Activated T-helper 1 cell treated with Interleukin-2 at 50 U/mL for 16 hours (primary cell): ENCODE measurements around the gene CD226.
"Not testable (repeated sequence)": the region's sequence is repeated elsewhere in the genome, so short reads cannot be mapped to it uniquely, and the experiment has no call there.

Experiments used
- DNase-seq: peaks from one replicate; pipeline ENCODE4 v3.0.0-alpha.2; 2020; ENCODE audit warnings: low read depth

Gene CD226

DNA sequence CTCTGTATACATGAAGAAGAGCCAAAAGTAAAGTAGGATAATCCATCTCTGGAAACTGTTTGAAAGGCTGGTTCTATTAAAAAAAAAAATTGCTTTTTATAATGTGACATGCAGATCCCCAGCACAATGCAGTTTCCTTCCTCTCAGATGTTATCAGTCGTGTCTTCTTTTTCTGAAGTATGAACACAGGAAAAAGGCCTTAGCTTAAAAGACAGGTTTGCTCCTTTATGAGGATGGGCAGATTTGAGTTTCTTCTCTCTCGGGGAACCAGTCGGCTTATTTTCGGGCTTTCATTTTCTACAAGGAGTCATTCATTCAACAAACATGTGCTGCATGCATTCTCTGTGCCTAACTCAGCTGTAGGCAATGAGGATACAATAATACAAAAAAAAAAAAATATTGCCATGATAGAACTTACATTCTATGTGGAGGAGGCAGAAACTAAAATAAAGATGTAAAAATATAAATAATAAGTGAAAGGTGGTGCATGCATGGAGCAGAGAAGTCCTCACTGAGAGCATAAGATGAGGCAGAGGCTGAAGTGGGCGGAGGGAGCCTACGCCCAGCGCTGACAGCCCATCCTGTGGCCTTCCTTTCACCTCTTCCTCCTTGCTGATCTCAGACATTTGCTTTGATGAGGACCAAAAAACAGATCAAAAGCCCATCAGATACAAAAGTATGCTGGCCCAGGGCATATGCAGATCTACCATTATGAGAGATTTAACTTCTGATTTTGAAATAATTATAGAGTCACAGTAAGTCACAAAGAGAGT is at the start of gene CD226:
TSS of gene CD226 (minus strand) at position 513 of the 773 bp plus-strand sequence. CDS start at position 46, 467 bp downstream.
- no peak for DNase-seq

- no peak for DNase-seq
Measured at GRCh38 chr18:69996951-69997798, 49.5 kb upstream of the CD226 start.

DNA sequence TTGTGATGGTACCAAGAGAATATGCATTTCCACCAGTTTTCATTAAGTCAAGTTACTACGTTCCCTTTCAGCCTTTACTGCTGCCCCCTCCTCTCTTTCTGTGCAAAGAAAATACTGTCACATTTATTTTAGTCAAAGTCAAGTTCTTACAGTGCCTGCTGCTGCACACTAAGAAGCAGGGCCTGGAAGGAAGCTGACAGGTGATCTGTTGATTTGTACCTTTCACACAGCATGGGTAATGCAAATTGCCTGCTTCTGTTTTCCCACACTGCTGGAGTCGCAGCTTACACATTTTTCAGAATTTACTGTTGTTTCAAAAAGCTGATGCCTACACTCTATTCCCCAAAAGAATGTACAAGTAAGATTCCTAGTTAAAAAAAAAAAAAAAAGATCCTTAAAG is 48.7 kb upstream of the CD226 start:
- no peak for DNase-seq

DNA sequence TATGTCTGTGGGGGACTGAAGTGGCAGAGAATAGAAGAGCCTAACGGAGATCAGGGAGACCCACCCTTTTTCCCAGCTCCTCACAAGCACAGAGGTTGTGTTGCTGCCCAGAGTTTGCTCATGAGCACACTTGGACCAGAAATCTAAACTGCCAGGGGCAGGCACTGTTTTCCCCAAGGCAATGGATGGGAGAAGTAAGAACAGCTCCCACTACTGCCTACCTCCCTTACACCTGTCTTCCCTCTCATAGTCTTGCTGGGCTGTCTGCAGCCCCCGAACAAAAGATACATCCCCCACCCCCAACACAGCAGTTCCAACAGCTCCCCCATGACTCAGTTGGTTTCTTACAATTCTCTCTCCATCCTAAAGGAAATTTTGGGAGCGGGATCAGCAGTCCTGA is 48.1 kb upstream of the CD226 start:
- no peak for DNase-seq

DNA sequence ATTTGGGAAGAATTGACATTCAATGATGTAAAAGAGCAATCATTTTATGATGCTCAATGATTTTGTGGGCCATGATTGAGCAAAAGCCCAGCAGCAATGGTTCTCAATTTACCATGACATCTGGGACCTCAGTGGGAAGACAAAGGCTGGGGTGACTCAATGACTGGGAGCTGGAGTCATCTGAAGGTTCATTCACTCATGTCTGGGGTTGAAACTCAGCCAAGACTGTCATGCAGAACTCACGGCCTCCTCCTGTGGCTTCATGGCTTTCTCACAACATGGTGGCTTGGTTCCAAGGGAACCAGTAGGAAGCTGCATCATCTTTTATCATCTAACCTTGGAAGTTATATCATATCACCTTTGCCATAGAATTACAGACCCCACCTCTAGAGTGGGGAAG is 45.1 kb upstream of the CD226 start:
- no peak for DNase-seq

- DNase-seq: no peak
Measured at GRCh38 chr18:69987870-69988269, 40.2 kb upstream of the CD226 start.

DNA sequence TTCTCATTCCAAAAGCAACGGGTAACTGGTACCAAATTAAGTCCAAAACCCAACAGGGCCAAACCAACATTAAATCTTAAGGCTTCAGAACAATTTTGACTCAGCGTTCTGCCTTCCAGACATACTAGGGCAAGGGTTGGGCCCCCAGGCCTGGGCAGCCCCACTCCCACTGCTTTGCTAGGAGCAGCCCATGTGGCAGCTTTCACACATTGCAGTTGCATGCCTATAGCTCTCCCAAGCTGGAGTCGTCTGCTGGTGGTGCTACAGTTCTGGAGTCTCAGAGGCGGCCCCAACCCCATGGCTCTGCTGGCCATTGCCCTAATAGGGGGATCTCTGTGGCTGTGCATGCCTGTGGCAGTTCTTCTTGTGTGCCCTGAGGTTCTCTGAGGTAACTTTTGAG is 37.6 kb upstream of the CD226 start:
- DNase-seq: no peak

DNA sequence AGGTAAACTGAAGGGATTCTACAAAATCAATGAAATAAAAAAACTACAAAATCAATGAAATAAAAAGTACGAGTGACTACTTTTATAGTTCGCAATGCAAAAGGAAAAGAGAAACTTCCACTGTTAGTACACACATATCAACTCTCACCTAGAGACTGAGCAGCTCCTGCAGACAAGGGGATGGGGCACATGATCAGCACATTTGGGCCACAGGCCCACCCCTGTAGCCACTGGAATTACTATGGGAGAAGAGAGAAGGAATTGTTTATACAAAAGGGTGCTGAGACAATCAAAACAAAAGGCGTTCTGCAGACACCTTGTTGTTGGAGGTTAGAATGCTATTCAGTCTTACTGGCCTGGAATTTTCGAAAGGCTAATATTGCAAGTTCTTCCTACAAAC is 34.7 kb upstream of the CD226 start:
- no peak for DNase-seq

GRCh38 chr18:69981948-69982347 is 34.3 kb upstream of the CD226 start:
- DNase-seq: no peak

- no peak for DNase-seq
Measured at GRCh38 chr18:69980982-69981804, 33.5 kb upstream of the CD226 start.

GRCh38 chr18:69980509-69980908 is 32.8 kb upstream of the CD226 start:
- no peak for DNase-seq

- DNase-seq: no peak
Measured at GRCh38 chr18:69978732-69979715, 31.4 kb upstream of the CD226 start.

DNA sequence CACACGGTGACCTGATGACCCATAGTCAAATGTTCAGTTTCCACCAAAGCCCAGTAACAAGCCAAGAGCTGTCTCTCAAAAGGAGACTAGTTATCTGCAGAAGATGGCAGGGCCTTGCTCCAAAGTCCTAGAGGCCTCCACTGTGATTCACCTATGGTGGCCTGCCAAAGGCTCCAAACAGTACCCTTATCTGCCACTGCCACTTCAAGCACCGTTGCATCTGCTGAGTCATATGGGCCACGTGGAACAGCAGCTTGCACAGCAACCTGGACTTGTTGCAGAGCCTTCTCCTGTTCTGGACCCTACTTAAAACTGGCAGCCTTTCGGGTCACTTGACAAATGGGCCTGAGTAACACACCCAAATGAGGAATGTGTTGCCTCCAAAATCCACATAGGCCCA is 27.6 kb upstream of the CD226 start:
- not testable (repeated sequence) for DNase-seq

DNA sequence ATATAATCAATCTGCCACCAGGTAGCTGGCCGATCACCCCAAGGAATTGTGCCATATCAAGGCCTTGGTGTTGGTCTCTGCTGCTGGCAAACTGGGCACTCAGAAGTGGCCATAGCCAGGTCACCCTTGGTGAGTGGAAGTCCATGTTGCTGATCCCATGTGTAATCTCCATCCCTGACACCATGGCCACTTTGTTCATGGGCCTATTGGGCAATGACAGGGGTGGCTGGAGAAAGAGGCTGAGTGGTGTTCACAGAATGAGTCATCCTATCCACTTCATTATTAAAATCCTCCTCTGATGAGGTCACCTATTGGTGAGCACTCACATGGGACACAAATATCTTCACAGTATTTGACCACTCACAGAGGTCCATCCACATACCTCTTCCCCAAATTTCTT is 26.7 kb upstream of the CD226 start:
- DNase-seq: no peak

DNA sequence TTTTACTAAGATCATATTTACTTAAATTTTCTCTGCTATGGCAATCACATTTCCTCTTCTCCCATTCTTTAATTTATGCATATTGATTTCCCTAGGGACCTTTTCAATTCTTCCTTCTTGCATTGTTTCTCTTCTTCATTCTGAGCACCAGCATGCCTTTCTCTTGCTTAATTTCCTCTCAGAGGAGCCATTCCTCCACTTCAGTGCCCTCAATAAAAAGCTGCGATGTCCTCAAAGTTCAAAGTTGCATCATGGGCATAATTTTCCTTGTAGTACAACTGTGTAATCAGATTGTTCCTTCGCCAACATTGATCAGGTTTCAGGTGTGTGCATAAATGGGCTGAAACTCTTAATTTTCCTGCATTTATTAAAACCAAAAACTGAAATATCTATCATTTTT is 21.8 kb upstream of the CD226 start:
- DNase-seq: no peak

DNA sequence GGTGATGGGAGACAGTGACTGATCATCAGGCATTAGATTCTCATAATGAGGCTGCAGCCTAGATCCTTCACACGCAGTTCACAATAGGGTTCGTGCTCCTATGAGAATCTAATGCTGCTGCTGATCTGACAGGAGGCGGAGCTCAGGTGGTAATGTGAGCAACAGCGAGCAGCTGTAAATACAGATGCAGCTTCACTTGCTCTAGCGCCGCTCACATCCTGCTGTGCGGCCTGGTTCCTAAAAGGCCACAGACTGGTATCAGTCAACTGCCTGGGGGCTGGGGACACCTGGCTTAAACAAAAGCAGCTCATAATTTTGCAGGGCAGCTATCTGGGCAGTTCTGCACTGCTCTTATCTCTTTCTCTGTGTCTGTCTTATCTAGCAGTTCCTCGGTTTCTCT is 20.4 kb upstream of the CD226 start:
- no peak for DNase-seq

DNA sequence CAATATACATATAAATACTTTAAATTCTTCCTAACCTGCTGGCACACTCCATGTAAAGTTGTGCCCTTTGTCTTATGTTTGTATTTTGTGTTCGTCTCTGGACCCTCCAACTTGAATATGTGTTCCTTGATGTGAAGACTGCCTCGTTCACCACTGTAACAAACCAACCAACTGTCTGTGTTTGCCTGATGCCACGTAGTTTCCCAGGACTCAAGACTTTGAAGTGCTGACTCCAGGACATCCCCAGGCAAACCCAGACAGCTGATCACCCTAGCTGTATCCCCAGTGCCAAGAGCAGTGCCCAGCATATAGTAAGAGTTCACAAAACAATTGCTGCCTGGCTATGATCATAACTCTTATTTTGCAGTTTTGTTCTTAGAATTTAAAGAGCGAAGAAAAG is 15.5 kb upstream of the CD226 start:
- no peak for DNase-seq

GRCh38 chr18:69961718-69962117 is 14.0 kb upstream of the CD226 start:
- no peak for DNase-seq

- no peak for DNase-seq
Measured at GRCh38 chr18:69958422-69958821, 10.7 kb upstream of the CD226 start.

GRCh38 chr18:69957747-69958146 is 10.1 kb upstream of the CD226 start:
- DNase-seq: no peak
